ENCODE data around the gene VOPP1.

GRCh38 chr7:55452971-55453370 is 119.3 kb downstream of the VOPP1 start:
- TF ChIP-seq POLR2AphosphoS5 (IDR thresholded peaks at IDR 0.05; ENCODE audit: low read depth, low read length) (no peak), TAF1 (IDR thresholded peaks at IDR 0.05; ENCODE audit: low read depth, low read length) (no peak), POLR2A (IDR thresholded peaks at IDR 0.05; ENCODE audit: low read depth, low read length) (no peak), SPI1 (IDR thresholded peaks at IDR 0.05; ENCODE audit: low read depth, low read length) (no peak), POU2F2 (IDR thresholded peaks at IDR 0.05; ENCODE audit: low read depth, low read length) (no peak)
